ENCODE data around the gene ACTL10. TPM values are rescaled to one million over a fixed set of nuclear protein-coding genes. Genes with fewer than 3 reads are reported as not detected.

ACTL10 gene
- total and polyA plus RNA-seq, 7 donors = 0.54 to 4.5 (median 0.66) TPM

GRCh38 chr20:33659341-33660034, 7.3 kb upstream of the ACTL10 start:
- Histone ChIP-seq H3K27me3 (no peaks in the 10 kb centered on the region), H3K27ac (no peak overlapping the region), H3K9me3 (no peaks in the 10 kb centered on the region), H3K4me1 (peaks cover 0 to 22% (median 15%) of the 10 kb centered on the region in 4 donors), H3K4me3 (no peak overlapping the region), H3K36me3 (peaks cover 17 to 37% (median 25%) of the 10 kb centered on the region in 4 donors)
- TF ChIP-seq POLR2A (IDR thresholded peaks at IDR 0.05) (no peak), POLR2AphosphoS5 (IDR thresholded peaks at IDR 0.05) (no peak), EP300 (IDR thresholded peaks at IDR 0.05) (no peak), CTCF (IDR thresholded peaks at IDR 0.05) (no peak)
- WGBS, 2 donors = 95% methylated on average over 32 of the region's 32 CpGs
- peak; percentile 61 for DNase-seq
- intact Hi-C loops (cut with DNase I) = loop anchor here (5.0 kb wide), 1 partner anchor 217 kb away; the partner anchor contains the start of gene SNTA1

GRCh38 chr20:33660035-33660684, 6.6 kb upstream of the ACTL10 start:
- Histone ChIP-seq H3K4me3 (no peak overlapping the region), H3K36me3 (peaks cover 17 to 37% (median 25%) of the 10 kb centered on the region in 4 donors), H3K27me3 (no peaks in the 10 kb centered on the region), H3K9me3 (no peaks in the 10 kb centered on the region), H3K27ac (no peak overlapping the region), H3K4me1 (peaks cover 0 to 25% (median 17%) of the 10 kb centered on the region in 4 donors)
- DNase-seq = peak; percentile 61
- 92 to 94% methylated on average over 21 of the region's 21 CpGs for WGBS, 2 donors
- intact Hi-C loops (cut with DNase I) = loop anchor here (5.0 kb wide), 1 partner anchor 218 kb away; the partner anchor contains the start of gene SNTA1
- TF ChIP-seq POLR2A (IDR thresholded peaks at IDR 0.05) = no peak
- no peak for TF ChIP-seq CTCF (IDR thresholded peaks at IDR 0.05)
- TF ChIP-seq POLR2AphosphoS5 (IDR thresholded peaks at IDR 0.05) = no peak
- TF ChIP-seq EP300 (IDR thresholded peaks at IDR 0.05) = no peak

GRCh38 chr20:33660685-33661058, 6.1 kb upstream of the ACTL10 start:
- 88 to 92% methylated on average over 7 of the region's 7 CpGs for whole genome bisulfite sequencing, 2 donors
- Histone ChIP-seq H3K27ac (no peak overlapping the region), H3K4me1 (peaks cover 0 to 25% (median 18%) of the 10 kb centered on the region in 4 donors), H3K4me3 (no peak overlapping the region), H3K36me3 (peaks cover 17 to 37% (median 25%) of the 10 kb centered on the region in 4 donors), H3K9me3 (no peaks in the 10 kb centered on the region), H3K27me3 (no peaks in the 10 kb centered on the region)
- no peak for DNase-seq
- TF ChIP-seq CTCF (IDR thresholded peaks at IDR 0.05) (no peak), POLR2A (IDR thresholded peaks at IDR 0.05) (no peak), POLR2AphosphoS5 (IDR thresholded peaks at IDR 0.05) (no peak), EP300 (IDR thresholded peaks at IDR 0.05) (no peak)
- intact Hi-C loops (cut with DNase I) = loop anchor here (5.0 kb wide), 1 partner anchor 218 kb away; the partner anchor contains the start of gene SNTA1

GRCh38 chr20:33662172-33662571, 4.6 kb upstream of the ACTL10 start, which contains the start of gene C20orf144:
C20orf144 (plus strand) TSS chr20:33662327; CDS start chr20:33662346, 19 bp downstream.
- Histone ChIP-seq H3K36me3 (peaks cover 17 to 33% (median 25%) of the 10 kb centered on the region in 4 donors), H3K4me3 (peak within 1 kb of the TSS; percentile 60 to 77 (median 74)), H3K4me1 (peaks cover 0 to 37% (median 28%) of the 10 kb centered on the region in 4 donors), H3K27ac (peak within 1 kb of the TSS; percentile 91 to 94 (median 94)), H3K9me3 (no peaks in the 10 kb centered on the region), H3K27me3 (no peaks in the 10 kb centered on the region)
- no peak for TF ChIP-seq CTCF (IDR thresholded peaks at IDR 0.05)
- no peak for TF ChIP-seq POLR2A (IDR thresholded peaks at IDR 0.05)
- no peak for TF ChIP-seq EP300 (IDR thresholded peaks at IDR 0.05)
- TF ChIP-seq POLR2AphosphoS5 (IDR thresholded peaks at IDR 0.05) = no peak
- intact Hi-C loops (cut with DNase I) = loop anchor here (5.0 kb wide), 1 partner anchor 220 kb away; the partner anchor contains the start of gene SNTA1
- no peak for DNase-seq
- WGBS, 2 donors = 94 to 95% methylated on average over 10 of the region's 10 CpGs

Measured in sigmoid colon (tissue), 7 donors.